Panc1 (cell line): Measurements from ENCODE around the gene BHLHE23.

ENCODE experiments used
- POLR2AphosphoS5 ChIP-seq: IDR thresholded peaks from 2 replicates; pipeline ENCODE4 v1.6.1; 2012; ENCODE audit warnings: mild to moderate bottlenecking, low read depth, low read length, moderate library complexity
- TF ChIP-seq, protein P1 (sequence below): fragments of 450-650 bp; IDR thresholded peaks from 2 replicates; pipeline ENCODE4 v1.5.1; 2017; ENCODE audit warnings: mild to moderate bottlenecking

DNA sequence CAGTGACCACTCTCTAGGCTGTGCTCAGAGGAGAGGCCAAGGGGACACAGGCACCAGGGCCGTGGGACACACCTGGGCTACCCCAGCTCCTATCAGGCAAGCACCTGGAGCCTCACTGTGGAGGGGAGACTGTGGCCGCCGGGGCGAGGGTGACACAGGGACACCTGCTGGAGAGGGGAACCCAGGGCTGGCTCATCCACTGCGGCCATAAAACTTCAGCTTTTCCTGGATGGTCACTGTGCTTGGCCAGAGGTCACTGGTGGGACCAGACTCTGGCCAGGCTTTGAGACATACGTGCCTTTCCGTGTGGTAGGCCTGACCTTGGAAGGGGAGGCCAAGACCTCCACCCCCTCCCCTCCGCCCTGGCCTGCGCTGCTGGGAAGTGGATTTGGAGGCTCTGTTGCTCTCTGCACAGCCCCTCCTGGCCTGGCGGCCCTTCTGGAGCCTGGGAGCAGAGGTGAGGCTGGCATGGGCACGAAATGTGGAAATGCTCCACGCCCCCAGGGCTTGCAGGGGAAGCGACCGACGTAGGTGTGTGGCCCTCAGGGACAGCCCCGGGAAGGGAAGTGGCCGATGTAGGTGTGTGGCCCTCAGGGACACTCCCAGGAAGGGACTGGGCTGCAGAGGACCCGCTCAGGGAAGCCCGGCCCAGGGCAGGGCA is 42.9 kb upstream of the BHLHE23 start:
- TF ChIP-seq, protein P1, sequence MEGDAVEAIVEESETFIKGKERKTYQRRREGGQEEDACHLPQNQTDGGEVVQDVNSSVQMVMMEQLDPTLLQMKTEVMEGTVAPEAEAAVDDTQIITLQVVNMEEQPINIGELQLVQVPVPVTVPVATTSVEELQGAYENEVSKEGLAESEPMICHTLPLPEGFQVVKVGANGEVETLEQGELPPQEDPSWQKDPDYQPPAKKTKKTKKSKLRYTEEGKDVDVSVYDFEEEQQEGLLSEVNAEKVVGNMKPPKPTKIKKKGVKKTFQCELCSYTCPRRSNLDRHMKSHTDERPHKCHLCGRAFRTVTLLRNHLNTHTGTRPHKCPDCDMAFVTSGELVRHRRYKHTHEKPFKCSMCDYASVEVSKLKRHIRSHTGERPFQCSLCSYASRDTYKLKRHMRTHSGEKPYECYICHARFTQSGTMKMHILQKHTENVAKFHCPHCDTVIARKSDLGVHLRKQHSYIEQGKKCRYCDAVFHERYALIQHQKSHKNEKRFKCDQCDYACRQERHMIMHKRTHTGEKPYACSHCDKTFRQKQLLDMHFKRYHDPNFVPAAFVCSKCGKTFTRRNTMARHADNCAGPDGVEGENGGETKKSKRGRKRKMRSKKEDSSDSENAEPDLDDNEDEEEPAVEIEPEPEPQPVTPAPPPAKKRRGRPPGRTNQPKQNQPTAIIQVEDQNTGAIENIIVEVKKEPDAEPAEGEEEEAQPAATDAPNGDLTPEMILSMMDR: no peak
- no peak for TF ChIP-seq POLR2AphosphoS5
